ENCODE results near the gene PI4KA.
"Not testable (repeated sequence)": the region's sequence is repeated elsewhere in the genome, so short reads cannot be mapped to it uniquely, and the experiment has no call there.

The PI4KA gene

GRCh38 chr22:20746431-20747189 lies 112.0 kb downstream of the PI4KA start:
- no peak for DNase-seq

GRCh38 chr22:20745119-20745518 lies 113.5 kb downstream of the PI4KA start:
- DNase-seq: no peak

GRCh38 chr22:20744456-20744855 lies 114.2 kb downstream of the PI4KA start:
- no peak for DNase-seq

GRCh38 chr22:20742764-20743163 lies 115.8 kb downstream of the PI4KA start:
- no peak for DNase-seq

- DNase-seq: no peak
Measured at GRCh38 chr22:20741634-20742581, 116.7 kb downstream of the PI4KA start.

- DNase-seq: peak; percentile 32
Measured at GRCh38 chr22:20741008-20741633, 117.5 kb downstream of the PI4KA start.

- no peak for DNase-seq
Measured at GRCh38 chr22:20740222-20740951, 118.2 kb downstream of the PI4KA start.

- DNase-seq: no peak
Measured at GRCh38 chr22:20738394-20739089, 120.1 kb downstream of the PI4KA start.

- DNase-seq: not testable (repeated sequence)
Measured at GRCh38 chr22:20736891-20737290, 121.7 kb downstream of the PI4KA start.

GRCh38 chr22:20735356-20736162 lies 123.1 kb downstream of the PI4KA start:
- DNase-seq: not testable (repeated sequence)

GRCh38 chr22:20732431-20732830 lies 126.2 kb downstream of the PI4KA start:
- not testable (repeated sequence) for DNase-seq

- no peak for DNase-seq
Measured at GRCh38 chr22:20729194-20729593, 129.4 kb downstream of the PI4KA start.

- no peak for DNase-seq
Measured at GRCh38 chr22:20728523-20729190, 130.0 kb downstream of the PI4KA start.

- DNase-seq: no peak
Measured at GRCh38 chr22:20727118-20728015, 131.2 kb downstream of the PI4KA start.

GRCh38 chr22:20725987-20726558 lies 132.5 kb downstream of the PI4KA start:
- no peak for DNase-seq

- no peak for DNase-seq
Measured at GRCh38 chr22:20724676-20725454, 133.7 kb downstream of the PI4KA start.

- DNase-seq: no peak
Measured at GRCh38 chr22:20721409-20722218, 137.0 kb downstream of the PI4KA start.
